Liver (tissue), 3 donors: ENCODE results near the gene DDX1.

ENCODE experiments used
- EGR1 ChIP-seq, 2 donors: IDR thresholded peaks; 2 replicates each; pipeline ENCODE4 v1.6.1; 2016 to 2018; ENCODE audit warnings: antibody characterized with exemption in 2 of 2, low read depth in 2 of 2
- FOXA1 ChIP-seq: IDR thresholded peaks from 2 replicates; pipeline ENCODE4 v1.6.1; 2016; ENCODE audit warnings: antibody characterized with exemption
- GABPA ChIP-seq, 2 donors: IDR thresholded peaks in 1 of 2; conservative IDR thresholded peaks in 1 of 2; 2 replicates each; pipeline ENCODE4 v1.6.1; 2016; ENCODE audit warnings: antibody characterized with exemption in 2 of 2, mild to moderate bottlenecking in 1 of 2, moderate library complexity in 1 of 2
- JUND ChIP-seq, 2 donors: IDR thresholded peaks; 2 replicates each; pipeline ENCODE4 v1.6.1; 2016; ENCODE audit warnings: antibody characterized with exemption in 2 of 2
- NR2F2 ChIP-seq: IDR thresholded peaks from 2 replicates; pipeline ENCODE4 v1.6.1; 2016; ENCODE audit warnings: antibody characterized with exemption
- RAD21 ChIP-seq, 2 donors: IDR thresholded peaks; 2 replicates each; pipeline ENCODE4 v1.6.1; 2016; ENCODE audit warnings: antibody characterized with exemption in 2 of 2, mild to moderate bottlenecking in 2 of 2
- RXRA ChIP-seq, 2 donors: IDR thresholded peaks; 2 replicates each; pipeline ENCODE4 v1.6.1; 2017 to 2018; ENCODE audit warnings: antibody characterized with exemption in 2 of 2, mild to moderate bottlenecking in 1 of 2
- SP1 ChIP-seq: IDR thresholded peaks from 2 replicates; pipeline ENCODE4 v1.6.1; 2018; ENCODE audit warnings: antibody characterized with exemption, mild to moderate bottlenecking
- TAF1 ChIP-seq: conservative IDR thresholded peaks from 2 replicates; pipeline ENCODE4 v1.6.1; 2016; ENCODE audit warnings: antibody characterized with exemption, mild to moderate bottlenecking
- TF ChIP-seq, protein P1 (sequence below): fragments of 150-350 bp; IDR thresholded peaks from 2 replicates; pipeline ENCODE4 v1.5.1; 2017; ENCODE audit warnings: improper control_type of control experiment, low read depth, low read length; ENCODE audit not compliant: missing input control
- TF ChIP-seq, protein P2 (sequence below): IDR thresholded peaks from 2 replicates; pipeline ENCODE4 v1.6.1; 2016; ENCODE audit warnings: antibody characterized with exemption, mild to moderate bottlenecking
- TF ChIP-seq, protein P3 (sequence below): IDR thresholded peaks from 2 replicates; pipeline ENCODE4 v1.6.1; 2016; ENCODE audit warnings: antibody characterized with exemption
- TF ChIP-seq, protein P4 (sequence below): IDR thresholded peaks from 2 replicates; pipeline ENCODE4 v1.6.1; 2016; ENCODE audit warnings: antibody characterized with exemption
- donor health status: healthy.
- donor health status: healthy.

DNA sequence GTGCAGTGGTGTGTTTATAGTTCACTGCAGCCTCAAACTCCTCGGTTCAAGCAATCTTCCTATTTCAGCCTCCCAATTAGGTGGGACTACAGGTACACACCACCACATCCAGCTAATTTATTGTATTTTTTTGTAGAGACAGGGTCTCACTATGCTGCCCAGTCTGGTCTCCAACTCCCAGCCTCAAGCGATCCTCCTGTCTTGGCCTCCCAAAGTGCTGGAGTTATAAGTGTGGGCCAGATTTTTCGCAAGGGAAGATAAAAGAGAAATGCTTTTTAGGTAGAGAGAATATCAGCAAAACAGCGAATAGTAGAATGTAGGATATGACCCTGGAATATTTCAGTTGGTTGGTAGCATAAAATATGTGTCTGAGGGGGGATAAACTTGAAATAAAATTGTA lies 4.3 kb downstream of the DDX1 start:
- TF ChIP-seq, protein P1, sequence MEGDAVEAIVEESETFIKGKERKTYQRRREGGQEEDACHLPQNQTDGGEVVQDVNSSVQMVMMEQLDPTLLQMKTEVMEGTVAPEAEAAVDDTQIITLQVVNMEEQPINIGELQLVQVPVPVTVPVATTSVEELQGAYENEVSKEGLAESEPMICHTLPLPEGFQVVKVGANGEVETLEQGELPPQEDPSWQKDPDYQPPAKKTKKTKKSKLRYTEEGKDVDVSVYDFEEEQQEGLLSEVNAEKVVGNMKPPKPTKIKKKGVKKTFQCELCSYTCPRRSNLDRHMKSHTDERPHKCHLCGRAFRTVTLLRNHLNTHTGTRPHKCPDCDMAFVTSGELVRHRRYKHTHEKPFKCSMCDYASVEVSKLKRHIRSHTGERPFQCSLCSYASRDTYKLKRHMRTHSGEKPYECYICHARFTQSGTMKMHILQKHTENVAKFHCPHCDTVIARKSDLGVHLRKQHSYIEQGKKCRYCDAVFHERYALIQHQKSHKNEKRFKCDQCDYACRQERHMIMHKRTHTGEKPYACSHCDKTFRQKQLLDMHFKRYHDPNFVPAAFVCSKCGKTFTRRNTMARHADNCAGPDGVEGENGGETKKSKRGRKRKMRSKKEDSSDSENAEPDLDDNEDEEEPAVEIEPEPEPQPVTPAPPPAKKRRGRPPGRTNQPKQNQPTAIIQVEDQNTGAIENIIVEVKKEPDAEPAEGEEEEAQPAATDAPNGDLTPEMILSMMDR = no peak
- TF ChIP-seq, protein P2, sequence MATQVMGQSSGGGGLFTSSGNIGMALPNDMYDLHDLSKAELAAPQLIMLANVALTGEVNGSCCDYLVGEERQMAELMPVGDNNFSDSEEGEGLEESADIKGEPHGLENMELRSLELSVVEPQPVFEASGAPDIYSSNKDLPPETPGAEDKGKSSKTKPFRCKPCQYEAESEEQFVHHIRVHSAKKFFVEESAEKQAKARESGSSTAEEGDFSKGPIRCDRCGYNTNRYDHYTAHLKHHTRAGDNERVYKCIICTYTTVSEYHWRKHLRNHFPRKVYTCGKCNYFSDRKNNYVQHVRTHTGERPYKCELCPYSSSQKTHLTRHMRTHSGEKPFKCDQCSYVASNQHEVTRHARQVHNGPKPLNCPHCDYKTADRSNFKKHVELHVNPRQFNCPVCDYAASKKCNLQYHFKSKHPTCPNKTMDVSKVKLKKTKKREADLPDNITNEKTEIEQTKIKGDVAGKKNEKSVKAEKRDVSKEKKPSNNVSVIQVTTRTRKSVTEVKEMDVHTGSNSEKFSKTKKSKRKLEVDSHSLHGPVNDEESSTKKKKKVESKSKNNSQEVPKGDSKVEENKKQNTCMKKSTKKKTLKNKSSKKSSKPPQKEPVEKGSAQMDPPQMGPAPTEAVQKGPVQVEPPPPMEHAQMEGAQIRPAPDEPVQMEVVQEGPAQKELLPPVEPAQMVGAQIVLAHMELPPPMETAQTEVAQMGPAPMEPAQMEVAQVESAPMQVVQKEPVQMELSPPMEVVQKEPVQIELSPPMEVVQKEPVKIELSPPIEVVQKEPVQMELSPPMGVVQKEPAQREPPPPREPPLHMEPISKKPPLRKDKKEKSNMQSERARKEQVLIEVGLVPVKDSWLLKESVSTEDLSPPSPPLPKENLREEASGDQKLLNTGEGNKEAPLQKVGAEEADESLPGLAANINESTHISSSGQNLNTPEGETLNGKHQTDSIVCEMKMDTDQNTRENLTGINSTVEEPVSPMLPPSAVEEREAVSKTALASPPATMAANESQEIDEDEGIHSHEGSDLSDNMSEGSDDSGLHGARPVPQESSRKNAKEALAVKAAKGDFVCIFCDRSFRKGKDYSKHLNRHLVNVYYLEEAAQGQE = no peak
- no peak for TF ChIP-seq GABPA (IDR thresholded peaks at IDR 0.05 in 1 of 2, conservative IDR thresholded peaks at IDR 0.05 in 1 of 2)
- TF ChIP-seq RAD21 (IDR thresholded peaks at IDR 0.05) = no peak
- no peak for TF ChIP-seq EGR1 (IDR thresholded peaks at IDR 0.05; ENCODE audit: low read depth in 2 of 2)
- TF ChIP-seq FOXA1 = no peak
- no peak for TF ChIP-seq SP1
- TF ChIP-seq TAF1 = no peak
- TF ChIP-seq, protein P3, sequence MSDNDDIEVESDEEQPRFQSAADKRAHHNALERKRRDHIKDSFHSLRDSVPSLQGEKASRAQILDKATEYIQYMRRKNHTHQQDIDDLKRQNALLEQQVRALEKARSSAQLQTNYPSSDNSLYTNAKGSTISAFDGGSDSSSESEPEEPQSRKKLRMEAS = no peak
- TF ChIP-seq, protein P4, sequence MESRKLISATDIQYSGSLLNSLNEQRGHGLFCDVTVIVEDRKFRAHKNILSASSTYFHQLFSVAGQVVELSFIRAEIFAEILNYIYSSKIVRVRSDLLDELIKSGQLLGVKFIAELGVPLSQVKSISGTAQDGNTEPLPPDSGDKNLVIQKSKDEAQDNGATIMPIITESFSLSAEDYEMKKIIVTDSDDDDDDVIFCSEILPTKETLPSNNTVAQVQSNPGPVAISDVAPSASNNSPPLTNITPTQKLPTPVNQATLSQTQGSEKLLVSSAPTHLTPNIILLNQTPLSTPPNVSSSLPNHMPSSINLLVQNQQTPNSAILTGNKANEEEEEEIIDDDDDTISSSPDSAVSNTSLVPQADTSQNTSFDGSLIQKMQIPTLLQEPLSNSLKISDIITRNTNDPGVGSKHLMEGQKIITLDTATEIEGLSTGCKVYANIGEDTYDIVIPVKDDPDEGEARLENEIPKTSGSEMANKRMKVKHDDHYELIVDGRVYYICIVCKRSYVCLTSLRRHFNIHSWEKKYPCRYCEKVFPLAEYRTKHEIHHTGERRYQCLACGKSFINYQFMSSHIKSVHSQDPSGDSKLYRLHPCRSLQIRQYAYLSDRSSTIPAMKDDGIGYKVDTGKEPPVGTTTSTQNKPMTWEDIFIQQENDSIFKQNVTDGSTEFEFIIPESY = no peak
- no peak for TF ChIP-seq RXRA (IDR thresholded peaks at IDR 0.05)
- TF ChIP-seq JUND (IDR thresholded peaks at IDR 0.05) = no peak
- TF ChIP-seq NR2F2 = no peak
